T-helper 1 cell (primary cell): ENCODE results near the gene NT5DC1.

ENCODE experiments used
- DNase-seq, 5 donors: peaks; one replicate each; pipeline ENCODE4 v3.0.0-alpha.2; 2012 to 2020

Gene NT5DC1

DNA sequence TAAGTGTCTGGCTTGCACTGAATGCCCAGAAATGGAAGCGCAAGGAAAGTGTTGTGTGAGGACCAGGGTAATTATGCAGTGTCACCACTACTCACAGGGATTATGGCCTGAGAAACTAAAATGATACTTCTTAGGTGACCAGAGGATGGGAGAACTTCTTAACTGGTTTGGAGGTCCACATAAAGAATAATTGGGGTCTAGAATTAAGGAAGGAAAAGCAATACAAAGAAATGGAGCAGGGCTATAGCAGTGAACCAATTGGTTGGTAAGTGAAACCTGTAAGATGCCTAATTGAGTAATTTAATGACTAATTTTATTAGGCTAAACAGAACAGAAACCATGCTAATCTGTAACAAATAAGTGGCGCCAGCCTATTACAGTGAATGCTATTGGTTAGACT, 147.9 kb downstream of the NT5DC1 start:
- no peak for DNase-seq

DNA sequence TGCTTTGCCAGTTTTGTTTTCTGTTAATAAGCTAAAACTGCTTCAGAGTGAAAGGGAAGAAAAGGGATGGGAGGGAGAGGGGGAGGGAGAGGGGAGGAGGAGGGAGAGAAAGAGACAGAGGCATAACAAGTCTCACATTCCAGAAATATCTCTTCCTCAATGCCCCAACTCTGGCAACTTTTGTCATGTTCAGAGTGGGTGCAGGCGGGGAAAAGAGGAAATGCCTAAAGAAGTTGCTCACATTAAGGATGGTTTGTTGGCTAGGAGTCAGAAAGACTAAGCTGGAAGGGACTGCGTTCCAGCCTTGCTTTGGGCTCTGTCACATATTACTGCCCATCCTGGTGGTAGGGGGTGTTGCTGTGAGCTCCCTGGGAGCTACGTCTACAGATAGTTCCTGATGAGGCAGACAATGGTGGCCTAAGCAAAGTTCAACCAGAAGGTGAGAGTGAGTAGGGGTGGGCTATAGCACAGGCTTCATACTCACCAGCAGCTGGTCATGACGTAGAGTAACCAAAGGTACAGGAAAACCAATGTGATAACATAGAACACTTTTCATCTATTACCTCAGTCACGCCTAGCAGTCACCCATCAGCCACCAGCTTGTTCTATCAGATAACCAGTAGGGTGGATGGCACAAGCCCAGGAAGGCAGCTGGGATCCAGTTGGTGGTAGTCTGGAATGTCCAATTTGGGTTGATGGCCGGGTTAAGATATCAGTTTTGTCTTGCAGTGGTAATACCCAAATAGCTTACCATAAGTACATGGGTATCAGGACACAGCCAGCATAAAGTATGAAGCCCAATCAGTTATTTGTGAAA, 151.1 kb downstream of the NT5DC1 start:
- DNase-seq: no peak

DNA sequence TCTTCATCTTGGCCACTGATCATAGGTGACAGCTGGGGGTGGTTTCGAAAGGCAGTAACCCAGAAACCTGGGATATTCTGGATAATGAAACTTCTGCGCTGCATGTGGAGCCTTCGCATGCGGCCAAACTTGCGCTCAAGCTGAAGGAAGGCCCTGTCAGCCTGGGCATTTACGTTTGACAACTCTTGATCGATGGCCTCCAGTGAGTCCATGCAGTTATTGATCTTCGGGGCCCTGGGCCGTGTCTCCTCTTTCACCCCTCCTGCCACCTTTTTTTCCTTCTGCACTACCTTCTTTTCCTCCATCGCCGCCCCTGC, 152.5 kb downstream of the NT5DC1 start:
- DNase-seq: no peak

- DNase-seq: peak; percentile 82 to 92 (median 90)
These were observed 153.0 kb downstream of the NT5DC1 start, which contains the start of gene TSPYL4 for GRCh38 chr6:116253505-116254296. TSPYL4 (minus strand) TSS chr6:116254075; CDS start chr6:116254008, 67 bp downstream.

- DNase-seq: no peak
These were observed 153.8 kb downstream of the NT5DC1 start for GRCh38 chr6:116254297-116255056.

- DNase-seq: no peak
These were observed 154.7 kb downstream of the NT5DC1 start for GRCh38 chr6:116255246-116255800.

DNA sequence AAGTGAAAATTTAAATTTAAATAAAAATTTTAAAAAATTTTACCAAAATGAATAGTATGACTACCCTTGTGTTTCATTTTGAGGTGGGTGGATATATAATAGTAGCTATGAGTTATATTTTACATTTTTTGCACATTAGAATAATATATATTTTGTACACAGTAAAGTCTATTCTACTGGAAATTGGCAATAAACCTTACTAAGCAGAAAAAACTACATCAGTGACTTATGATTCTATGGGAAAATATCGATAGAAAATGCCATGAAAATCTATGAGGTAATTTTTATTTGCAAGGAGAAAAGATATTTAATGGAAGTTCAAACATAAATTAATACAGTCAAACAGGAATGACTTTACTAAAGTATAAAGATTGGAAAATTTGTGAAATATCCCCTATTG, 156.0 kb downstream of the NT5DC1 start:
- no peak for DNase-seq

- no peak for DNase-seq
These were observed 157.9 kb downstream of the NT5DC1 start for GRCh38 chr6:116258520-116258919.

- DNase-seq: no peak
These were observed 162.7 kb downstream of the NT5DC1 start for GRCh38 chr6:116263353-116263752.

- DNase-seq: no peak
These were observed 164.6 kb downstream of the NT5DC1 start for GRCh38 chr6:116265041-116265829.

- no peak for DNase-seq
These were observed 166.2 kb downstream of the NT5DC1 start for GRCh38 chr6:116266803-116267202.

DNA sequence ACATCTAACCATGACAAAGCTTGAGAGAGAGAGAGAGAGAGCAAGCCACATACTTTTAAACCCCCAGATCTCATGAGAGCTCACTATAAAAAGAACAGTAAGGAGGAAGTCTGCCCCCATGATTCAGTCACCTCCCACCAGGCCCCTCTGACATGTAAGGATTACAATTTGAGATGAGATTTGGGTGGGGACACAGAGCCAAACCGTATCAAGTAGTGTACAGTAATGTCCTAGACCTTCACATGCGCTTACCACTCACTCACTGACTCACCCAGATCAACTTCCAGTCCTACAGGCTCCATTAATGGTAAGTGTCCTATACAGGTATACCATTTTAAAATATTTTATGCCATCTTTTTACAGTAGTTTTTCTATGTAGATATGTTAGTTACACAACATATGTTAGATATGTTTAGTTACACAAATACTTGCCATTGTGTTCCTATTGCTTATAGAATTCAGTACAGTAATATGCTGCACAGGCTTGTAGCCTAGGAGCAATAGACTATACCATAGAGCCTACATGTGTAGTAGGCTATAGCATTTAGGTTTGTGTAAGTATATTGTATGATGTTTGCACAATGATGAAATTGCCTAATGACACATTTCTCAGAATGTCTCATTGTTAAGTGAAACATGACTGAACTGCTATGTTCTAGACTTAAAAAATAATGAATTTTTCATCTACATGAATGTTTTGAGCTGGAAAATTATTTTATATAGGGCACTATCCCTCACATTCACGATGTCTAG, 167.4 kb downstream of the NT5DC1 start:
- no peak for DNase-seq

GRCh38 chr6:116268589-116269293, 168.1 kb downstream of the NT5DC1 start:
- peak in 1 of 5 donors; percentile 38 for DNase-seq

- no peak for DNase-seq
These were observed 170.6 kb downstream of the NT5DC1 start for GRCh38 chr6:116271149-116271708.

- no peak for DNase-seq
These were observed 176.5 kb downstream of the NT5DC1 start for GRCh38 chr6:116277124-116277523.

DNA sequence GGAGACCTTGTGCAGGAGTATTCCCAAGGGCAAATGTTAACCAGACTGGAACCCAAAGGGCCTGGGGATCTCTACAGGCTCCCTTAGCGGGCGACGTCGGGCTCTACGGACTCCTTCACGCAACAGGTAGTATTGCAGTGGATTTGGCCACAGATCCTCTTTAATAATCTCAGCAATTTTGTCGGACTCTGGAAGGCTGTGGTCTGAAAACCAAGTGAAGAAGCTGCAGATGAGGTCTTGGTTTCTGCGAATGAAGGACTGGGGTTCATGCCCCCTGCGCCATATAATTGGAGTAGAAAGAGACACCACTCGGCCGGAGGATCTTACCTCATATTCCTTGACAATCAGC, 177.8 kb downstream of the NT5DC1 start:
- no peak for DNase-seq

DNA sequence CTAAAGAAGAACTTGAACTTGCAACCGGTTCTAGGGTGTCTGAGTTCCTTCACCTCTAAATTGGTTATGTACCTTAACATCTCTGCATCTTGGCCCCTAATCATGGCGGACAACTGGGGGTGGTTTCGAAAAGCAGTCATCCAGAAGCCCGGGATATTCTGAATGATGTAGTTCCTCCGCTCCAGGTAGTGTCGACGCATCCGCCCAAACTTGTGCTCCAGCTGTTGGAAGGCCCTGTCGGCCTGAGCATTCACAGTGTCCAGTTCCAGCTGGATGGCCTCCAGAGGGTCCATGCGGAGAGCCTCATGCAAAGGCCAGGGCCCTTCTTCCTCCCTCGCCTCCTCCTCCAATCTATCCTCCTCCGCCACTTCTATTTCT, 178.2 kb downstream of the NT5DC1 start:
- DNase-seq: no peak

- DNase-seq: peak; percentile 86 to 95 (median 93)
These were observed 178.8 kb downstream of the NT5DC1 start, which contains the start of gene TSPYL1 for GRCh38 chr6:116279232-116280160. TSPYL1 (minus strand) TSS chr6:116279930; CDS start chr6:116279830, 100 bp downstream.
